A673 (cell line): Measurements from ENCODE around the gene CRP.

Source experiments
- CTCF ChIP-seq: fragments of 300-800, 200-600 bp; sonication (generic); conservative IDR thresholded peaks from 2 replicates; pipeline ENCODE4 v1.5.1; 2017; ENCODE audit warnings: low read depth, mild to moderate bottlenecking, antibody characterized with exemption, low read length, moderate library complexity, mixed read lengths
- EZH2 ChIP-seq: fragments of 200-600 bp; sonication (generic); IDR thresholded peaks from 2 replicates; pipeline ENCODE4 v1.6.1; 2017; ENCODE audit warnings: borderline replicate concordance, low read depth, mild to moderate bottlenecking, mixed read lengths, antibody characterized with exemption, low read length; ENCODE audit not compliant: poor library complexity, severe bottlenecking

- TF ChIP-seq EZH2 (no peak), CTCF (no peak)
Observed at GRCh38 chr1:159707472-159708260, 6.7 kb downstream of the CRP start.
